DND-41 (cell line): ENCODE results near the gene MAP6.

Experiments
- EZH2 ChIP-seq: IDR thresholded peaks from 3 replicates; pipeline ENCODE4 v1.6.1; 2012; ENCODE audit warnings: borderline replicate concordance, low read depth, mild to moderate bottlenecking, moderate library complexity, low read length, inconsistent platforms; ENCODE audit not compliant: severe bottlenecking
- TF ChIP-seq, protein P1 (sequence below): IDR thresholded peaks from 2 replicates; pipeline ENCODE4 v1.5.1; 2012; ENCODE audit warnings: borderline replicate concordance, low read length, moderate library complexity, mild to moderate bottlenecking; ENCODE audit not compliant: poor library complexity, severe bottlenecking; ENCODE audit errors: extremely low read depth

DNA sequence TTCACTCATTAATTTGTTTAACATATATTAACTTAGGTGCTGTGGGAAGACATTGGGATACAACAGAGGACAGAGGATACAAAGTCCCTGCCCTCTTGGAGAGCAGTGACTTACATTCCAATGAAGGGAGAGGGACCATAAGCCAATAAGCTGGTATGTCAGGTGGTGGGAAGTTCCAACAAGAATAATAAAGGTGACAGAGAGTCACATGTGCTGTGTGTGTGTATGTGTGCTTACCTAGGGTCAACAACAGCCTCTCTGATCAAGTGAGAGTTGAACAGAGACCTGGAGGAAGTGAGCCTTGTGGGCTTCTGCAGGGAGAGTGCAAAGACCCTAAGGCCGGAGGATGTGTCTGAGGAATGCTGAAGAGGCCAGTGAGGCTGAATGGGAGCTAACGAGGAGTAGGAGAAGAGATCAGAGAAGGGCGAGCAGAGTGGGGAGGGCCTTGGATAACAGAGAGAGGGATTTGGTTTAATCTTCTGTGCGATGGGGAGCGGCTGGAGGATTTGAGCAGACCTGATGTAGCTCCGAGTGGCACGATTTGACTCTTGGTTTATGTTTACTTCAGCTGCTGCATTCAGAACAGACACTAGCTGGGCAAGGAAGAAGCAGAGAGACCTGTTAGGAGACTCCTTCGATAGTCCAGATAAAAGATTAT, 35.3 kb downstream of the MAP6 start:
- TF ChIP-seq, protein P1, sequence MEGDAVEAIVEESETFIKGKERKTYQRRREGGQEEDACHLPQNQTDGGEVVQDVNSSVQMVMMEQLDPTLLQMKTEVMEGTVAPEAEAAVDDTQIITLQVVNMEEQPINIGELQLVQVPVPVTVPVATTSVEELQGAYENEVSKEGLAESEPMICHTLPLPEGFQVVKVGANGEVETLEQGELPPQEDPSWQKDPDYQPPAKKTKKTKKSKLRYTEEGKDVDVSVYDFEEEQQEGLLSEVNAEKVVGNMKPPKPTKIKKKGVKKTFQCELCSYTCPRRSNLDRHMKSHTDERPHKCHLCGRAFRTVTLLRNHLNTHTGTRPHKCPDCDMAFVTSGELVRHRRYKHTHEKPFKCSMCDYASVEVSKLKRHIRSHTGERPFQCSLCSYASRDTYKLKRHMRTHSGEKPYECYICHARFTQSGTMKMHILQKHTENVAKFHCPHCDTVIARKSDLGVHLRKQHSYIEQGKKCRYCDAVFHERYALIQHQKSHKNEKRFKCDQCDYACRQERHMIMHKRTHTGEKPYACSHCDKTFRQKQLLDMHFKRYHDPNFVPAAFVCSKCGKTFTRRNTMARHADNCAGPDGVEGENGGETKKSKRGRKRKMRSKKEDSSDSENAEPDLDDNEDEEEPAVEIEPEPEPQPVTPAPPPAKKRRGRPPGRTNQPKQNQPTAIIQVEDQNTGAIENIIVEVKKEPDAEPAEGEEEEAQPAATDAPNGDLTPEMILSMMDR, result no peak
- no peak for TF ChIP-seq EZH2
